Mesangial cell (primary cell): ENCODE measurements around the gene SVEP1. TPM values are rescaled to one million over a fixed set of nuclear protein-coding genes. Genes with fewer than 3 reads are reported as not detected.

Experiments used
- total RNA-seq: library from RNA; depleted of rRNA; stranded (reverse); fragments of >200 nt; gene quantifications from 2 replicates; pipeline ENCODE4 v1.2.3, GENCODE V29; 2015

The SVEP1 gene
- total RNA-seq = 0.16 and 0.38 TPM in 2 replicates

GRCh38 chr9:110579034-110579861, at the start of gene SVEP1:
Gene SVEP1 (minus strand): TSS chr9:110579741. CDS start chr9:110579543, 198 bp downstream.

DNA sequence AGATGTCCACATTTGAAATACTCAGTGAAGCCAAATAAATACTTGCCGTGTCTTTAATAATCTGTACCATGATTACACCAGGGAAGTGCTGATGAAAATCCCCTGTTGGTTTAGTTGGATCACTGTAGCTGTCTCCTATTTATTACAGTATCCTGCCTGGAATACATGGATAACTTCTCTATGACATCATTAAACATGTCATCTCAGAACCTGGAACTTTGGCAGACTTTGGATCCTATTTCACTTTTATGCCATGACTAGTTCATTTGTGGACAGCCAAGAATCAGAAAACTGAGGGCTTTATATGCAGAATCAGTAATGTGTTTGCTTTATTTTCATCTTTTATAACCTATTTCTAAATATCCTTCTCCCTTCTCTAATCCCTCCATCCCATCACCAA, 241.8 kb downstream of the SVEP1 start, which contains the start of gene TXNDC8:
Gene TXNDC8, minus strand, starts transcription at position 137 of the 400 bp plus-strand sequence.

Other genes with a start within 250 kb of the SVEP1 start
- gene TXNDC8, start 241.9 kb downstream of the SVEP1 start, total RNA-seq = not detected in 2 replicates
- not detected in 2 replicates for gene MUSK, start 89.0 kb upstream of the SVEP1 start, total RNA-seq